Activated naive CD8-positive, alpha-beta T cell treated with anti-CD3 and anti-CD28 coated beads, Interleukin-2, amount 50 U/mL, for 24 hours (primary cell): ENCODE results near the gene SMARCAD1.
"Not testable (repeated sequence)": the region's sequence is repeated elsewhere in the genome, so short reads cannot be mapped to it uniquely, and the experiment has no call there.

Experiments
- ATAC-seq: fragments of 150-1000 bp; cut with Tn5 transposase; one replicate; pipeline ENCODE4 v1.10.0; 2021
- DNase-seq: peaks from one replicate; pipeline ENCODE4 v3.0.0; 2021
- H3K27ac Mint-ChIP-seq: one replicate; pipeline ENCODE4 v1.8.0; 2021; ENCODE audit warnings: mild to moderate bottlenecking, mixed read lengths
- H3K27me3 Mint-ChIP-seq: one replicate; pipeline ENCODE4 v1.8.0; 2021; ENCODE audit warnings: mixed read lengths
- H3K36me3 Mint-ChIP-seq: one replicate; pipeline ENCODE4 v1.8.0; 2021; ENCODE audit warnings: low read depth, mixed read lengths
- H3K4me1 Mint-ChIP-seq: one replicate; pipeline ENCODE4 v1.8.0; 2021; ENCODE audit warnings: mixed read lengths
- H3K4me3 Mint-ChIP-seq: one replicate; pipeline ENCODE4 v1.8.0; 2021; ENCODE audit warnings: mild to moderate bottlenecking, moderate library complexity, mixed read lengths
- H3K9me3 Mint-ChIP-seq: one replicate; pipeline ENCODE4 v1.8.0; 2021; ENCODE audit warnings: mixed read lengths

Gene SMARCAD1

DNA sequence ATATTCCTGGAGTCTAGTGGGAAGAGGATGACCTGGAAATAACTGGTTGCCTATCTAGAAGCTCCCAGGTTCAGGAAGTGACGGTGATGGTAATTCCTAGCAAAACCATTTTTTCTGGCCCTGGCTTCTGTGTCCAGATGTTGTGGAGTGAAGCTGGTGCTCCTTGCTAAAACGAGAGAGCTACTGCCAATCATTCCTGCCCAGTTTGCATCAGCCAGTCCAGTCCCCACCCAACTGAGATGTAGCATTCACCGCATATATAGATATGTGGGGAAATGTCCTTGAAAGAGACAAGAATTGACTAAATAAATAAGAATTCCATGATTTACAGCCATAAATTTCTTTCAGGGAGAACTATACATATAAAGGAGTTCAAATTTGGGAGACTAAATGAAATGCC is 128.6 kb downstream of the SMARCAD1 start:
- Mint-ChIP-seq H3K27ac (no peak overlapping the region), H3K27me3 (no peaks in the 10 kb centered on the region), H3K4me1 (peaks cover 16% of the 10 kb centered on the region), H3K9me3 (no peaks in the 10 kb centered on the region), H3K36me3 (no peaks in the 10 kb centered on the region), H3K4me3 (no peak overlapping the region)
- no peak for ATAC-seq
- DNase-seq: no peak

DNA sequence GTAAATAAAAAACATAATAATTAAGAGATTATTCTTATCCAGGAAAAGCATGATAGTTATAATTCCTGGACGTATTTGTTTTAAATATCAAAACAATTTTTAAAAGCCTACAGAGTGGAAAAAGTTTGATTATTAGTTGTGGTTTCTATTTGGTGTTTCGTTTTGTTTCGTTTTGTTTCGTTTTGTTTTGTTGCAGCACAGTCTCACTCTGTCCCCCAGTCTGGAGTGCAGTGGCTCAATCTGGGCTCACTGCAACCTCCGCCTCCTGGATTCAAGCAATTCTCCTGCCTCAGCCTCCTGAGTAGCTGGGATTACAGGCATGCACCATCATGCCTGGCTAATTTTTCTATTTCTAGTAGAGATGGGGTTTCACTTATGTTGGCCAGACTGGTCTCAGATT is 129.1 kb downstream of the SMARCAD1 start:
- H3K9me3 Mint-ChIP-seq, H3K27me3 Mint-ChIP-seq: not testable (repeated sequence)

DNA sequence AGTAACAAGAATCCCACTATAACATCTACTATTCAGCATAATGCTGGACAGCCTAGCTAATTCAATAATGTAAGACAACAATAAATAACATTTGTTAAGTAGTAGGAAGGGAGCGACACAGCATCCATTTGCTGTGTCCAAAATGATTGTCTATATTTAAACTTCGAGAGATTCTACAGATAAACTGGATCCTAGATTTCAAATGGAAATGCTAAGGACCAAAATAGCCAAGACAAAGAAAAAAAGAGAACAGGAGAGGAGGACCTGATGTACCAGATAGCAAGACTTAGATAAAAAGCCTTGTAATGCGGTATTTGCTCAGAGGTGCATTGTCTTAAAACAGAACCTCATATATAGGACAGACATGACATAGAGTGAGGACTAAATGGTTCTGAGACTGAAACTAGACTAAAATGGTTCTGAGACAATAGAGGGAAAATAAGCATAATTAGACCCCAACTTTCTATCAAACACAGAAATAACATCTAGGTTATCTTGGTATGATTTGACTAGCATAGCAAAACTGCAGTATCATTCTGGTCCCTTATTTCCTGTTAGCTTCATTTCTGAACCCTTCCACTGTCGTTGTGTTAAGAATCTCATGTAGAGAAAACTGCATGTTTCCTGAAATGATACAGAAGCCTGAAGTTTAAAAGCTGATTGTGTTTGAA is 131.2 kb downstream of the SMARCAD1 start:
- peak overlapping the region; percentile 80 for H3K27ac Mint-ChIP-seq
- H3K9me3 Mint-ChIP-seq: no peaks in the 10 kb centered on the region
- DNase-seq: no peak
- H3K4me3 Mint-ChIP-seq: peak overlapping the region; percentile 67
- peaks cover 16% of the 10 kb centered on the region for H3K4me1 Mint-ChIP-seq
- H3K36me3 Mint-ChIP-seq: no peaks in the 10 kb centered on the region
- no peaks in the 10 kb centered on the region for H3K27me3 Mint-ChIP-seq
- peak; percentile 88 for ATAC-seq

More for the DNA sequence above, 129.1 kb downstream of the SMARCAD1 start:
- not testable (repeated sequence) for H3K27ac Mint-ChIP-seq, H3K36me3 Mint-ChIP-seq, ATAC-seq, H3K4me3 Mint-ChIP-seq, DNase-seq
- H3K4me1 Mint-ChIP-seq: peaks cover 16% of the 10 kb centered on the region

DNA sequence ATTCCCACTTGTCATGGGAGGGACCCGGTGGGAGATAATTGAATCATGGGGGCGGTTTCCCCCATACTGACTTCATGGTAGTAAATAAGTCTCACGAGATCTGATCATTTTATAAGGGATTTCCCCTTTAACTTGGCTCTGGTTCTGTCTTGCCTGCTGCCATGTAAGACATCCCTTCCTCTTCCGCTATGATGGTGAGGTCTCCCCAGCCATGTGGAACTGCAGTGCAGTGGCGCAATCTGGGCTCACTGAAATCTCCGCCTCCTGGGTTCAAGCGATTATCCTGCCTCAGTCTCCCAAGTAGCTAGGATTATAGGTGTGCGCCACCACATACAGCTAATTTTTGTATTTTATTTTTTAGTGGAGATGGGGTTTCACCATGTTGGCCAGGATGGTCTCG is 132.1 kb downstream of the SMARCAD1 start:
- Mint-ChIP-seq H3K4me3 (peak overlapping the region; percentile 67), H3K27me3 (no peaks in the 10 kb centered on the region), H3K9me3 (no peaks in the 10 kb centered on the region), H3K4me1 (peaks cover 16% of the 10 kb centered on the region), H3K27ac (peak overlapping the region; percentile 83), H3K36me3 (no peaks in the 10 kb centered on the region)
- ATAC-seq: peak; percentile 56
- no peak for DNase-seq
